ENCODE measurements around the gene CADM2.

CADM2 gene

GRCh38 chr3:85370341-85370740 lies 411.6 kb downstream of the CADM2 start:
- no peak overlapping the region for H3K4me3 ChIP-seq (replicated peaks; ENCODE audit: low read depth, low read length)
- TF ChIP-seq, protein P1, sequence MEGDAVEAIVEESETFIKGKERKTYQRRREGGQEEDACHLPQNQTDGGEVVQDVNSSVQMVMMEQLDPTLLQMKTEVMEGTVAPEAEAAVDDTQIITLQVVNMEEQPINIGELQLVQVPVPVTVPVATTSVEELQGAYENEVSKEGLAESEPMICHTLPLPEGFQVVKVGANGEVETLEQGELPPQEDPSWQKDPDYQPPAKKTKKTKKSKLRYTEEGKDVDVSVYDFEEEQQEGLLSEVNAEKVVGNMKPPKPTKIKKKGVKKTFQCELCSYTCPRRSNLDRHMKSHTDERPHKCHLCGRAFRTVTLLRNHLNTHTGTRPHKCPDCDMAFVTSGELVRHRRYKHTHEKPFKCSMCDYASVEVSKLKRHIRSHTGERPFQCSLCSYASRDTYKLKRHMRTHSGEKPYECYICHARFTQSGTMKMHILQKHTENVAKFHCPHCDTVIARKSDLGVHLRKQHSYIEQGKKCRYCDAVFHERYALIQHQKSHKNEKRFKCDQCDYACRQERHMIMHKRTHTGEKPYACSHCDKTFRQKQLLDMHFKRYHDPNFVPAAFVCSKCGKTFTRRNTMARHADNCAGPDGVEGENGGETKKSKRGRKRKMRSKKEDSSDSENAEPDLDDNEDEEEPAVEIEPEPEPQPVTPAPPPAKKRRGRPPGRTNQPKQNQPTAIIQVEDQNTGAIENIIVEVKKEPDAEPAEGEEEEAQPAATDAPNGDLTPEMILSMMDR (IDR thresholded peaks at IDR 0.05; ENCODE audit: low read length, missing control alignments) = no peak
- DNase-seq (ENCODE audit: low read depth) = no peak

DNA sequence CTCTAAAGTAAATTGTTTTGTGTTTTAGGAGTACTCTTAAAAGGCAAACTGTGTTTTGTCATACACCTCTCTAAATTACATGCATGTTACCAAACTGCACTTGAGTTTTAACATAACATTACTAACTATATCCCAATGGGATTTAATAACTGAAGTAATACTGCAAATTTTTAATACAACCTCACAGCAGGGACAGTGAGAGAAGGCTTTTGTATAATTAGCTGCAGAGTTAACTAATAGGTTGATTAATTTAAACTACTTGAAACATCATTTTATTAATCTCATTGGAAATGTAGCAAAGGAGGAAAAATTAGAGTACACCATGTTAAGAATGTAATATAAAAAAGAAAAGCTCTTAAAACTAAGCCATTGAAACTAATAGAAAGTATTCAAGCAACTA lies 417.3 kb downstream of the CADM2 start:
- no peak for DNase-seq (ENCODE audit: low read depth)
- TF ChIP-seq, protein P1 (IDR thresholded peaks at IDR 0.05; ENCODE audit: low read length, missing control alignments) = no peak
- H3K4me3 ChIP-seq (replicated peaks; ENCODE audit: low read depth, low read length) = no peak overlapping the region

- H3K4me3 ChIP-seq (replicated peaks; ENCODE audit: low read depth, low read length) = no peak overlapping the region
- TF ChIP-seq, protein P1 (IDR thresholded peaks at IDR 0.05; ENCODE audit: low read length, missing control alignments) = no peak
- DNase-seq (ENCODE audit: low read depth) = no peak
These were observed 418.3 kb downstream of the CADM2 start for GRCh38 chr3:85377115-85377514.

GRCh38 chr3:85384372-85384771 lies 425.6 kb downstream of the CADM2 start:
- TF ChIP-seq, protein P1 (IDR thresholded peaks at IDR 0.05; ENCODE audit: low read length, missing control alignments) = no peak
- H3K4me3 ChIP-seq (replicated peaks; ENCODE audit: low read depth, low read length) = no peak overlapping the region
- no peak for DNase-seq (ENCODE audit: low read depth)

DNA sequence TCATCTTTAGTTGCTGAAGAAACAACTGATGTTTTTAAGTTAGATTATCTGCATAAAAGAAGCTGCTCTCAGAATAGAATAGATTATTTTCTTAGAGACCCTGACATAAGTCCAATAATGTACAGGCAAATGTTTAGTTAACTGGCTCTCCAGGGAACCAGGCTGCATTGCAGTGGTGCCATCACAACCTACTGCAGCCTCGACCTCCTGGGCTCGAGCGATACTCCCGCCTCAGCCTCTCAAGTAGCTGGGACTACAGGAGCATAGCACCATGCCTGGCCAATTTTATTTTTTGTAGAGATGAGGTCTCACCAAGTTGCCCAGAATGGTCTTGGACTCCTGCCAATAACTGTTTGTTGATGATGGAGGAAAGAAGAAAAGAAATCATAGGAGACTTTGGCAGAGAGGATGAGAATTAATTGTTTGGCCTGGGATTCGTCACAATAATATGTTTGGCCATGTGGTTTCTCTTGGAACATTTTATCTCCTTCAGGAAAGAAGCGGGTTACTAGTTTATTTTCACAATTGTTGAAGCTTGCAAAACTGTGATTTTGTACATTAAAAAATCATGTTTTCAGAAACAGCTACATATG lies 429.2 kb downstream of the CADM2 start:
- no peak for DNase-seq (ENCODE audit: low read depth)

GRCh38 chr3:85394424-85394823 lies 435.6 kb downstream of the CADM2 start:
- DNase-seq (ENCODE audit: low read depth) = no peak
- TF ChIP-seq, protein P1 (IDR thresholded peaks at IDR 0.05; ENCODE audit: low read length, missing control alignments) = no peak
- no peak overlapping the region for H3K4me3 ChIP-seq (replicated peaks; ENCODE audit: low read depth, low read length)

More for the DNA sequence above, 429.2 kb downstream of the CADM2 start:
- no peak overlapping the region for H3K4me3 ChIP-seq (replicated peaks; ENCODE audit: low read depth, low read length)
- TF ChIP-seq, protein P1 (IDR thresholded peaks at IDR 0.05; ENCODE audit: low read length, missing control alignments) = no peak

DNA sequence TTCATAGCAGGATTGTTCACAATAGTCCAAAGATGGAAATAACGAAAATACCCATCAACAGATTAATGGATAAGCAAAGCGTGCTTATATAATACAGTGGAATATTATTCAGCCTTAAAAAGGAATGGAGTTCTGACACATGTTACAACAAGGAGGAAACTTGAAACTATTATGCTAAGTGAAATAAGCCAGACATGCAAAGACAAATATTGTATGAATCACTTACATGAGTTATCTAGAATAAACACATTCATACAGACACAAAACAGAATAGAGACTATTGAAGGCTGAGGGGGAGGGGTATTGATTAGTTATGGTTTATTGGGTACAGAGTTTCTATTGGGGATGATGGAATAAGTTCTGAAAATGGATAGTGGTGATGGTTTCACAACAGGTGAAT lies 438.6 kb downstream of the CADM2 start:
- TF ChIP-seq, protein P1 (IDR thresholded peaks at IDR 0.05; ENCODE audit: low read length, missing control alignments) = no peak
- DNase-seq (ENCODE audit: low read depth) = no peak
- no peak overlapping the region for H3K4me3 ChIP-seq (replicated peaks; ENCODE audit: low read depth, low read length)

Measured in fibroblast of pulmonary artery (primary cell).